Measurements from ENCODE around the gene PDZK1IP1. TPM values are rescaled to one million over a fixed set of nuclear protein-coding genes. Genes with fewer than 3 reads are reported as not detected.

The PDZK1IP1 gene, protein sequence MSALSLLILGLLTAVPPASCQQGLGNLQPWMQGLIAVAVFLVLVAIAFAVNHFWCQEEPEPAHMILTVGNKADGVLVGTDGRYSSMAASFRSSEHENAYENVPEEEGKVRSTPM
- 10 to 100 TPM; 34.8 to 62.1 (median 37.8) TPM for polyA plus RNA-seq (ENCODE audit: insufficient read length in 3 of 3)
- long read RNA-seq, donor 1, transcript PDZK1IP1-201 (4 exons, 846 nt), result major isoform, 14 of 17 reads
- long read RNA-seq, donor 1, partial matches to known transcripts, result 0 of 17 reads
- long read RNA-seq, donor 1, other reads (novel, unspliced or antisense), result 0 of 17 reads
- long read RNA-seq, donor 2, transcript PDZK1IP1-201 (4 exons, 846 nt), result major isoform, 11 of 12 reads
- long read RNA-seq, donor 2, partial matches to known transcripts, result 0 of 12 reads
- long read RNA-seq, donor 2, other reads (novel, unspliced or antisense), result 0 of 12 reads
- long read RNA-seq, donor 3, transcript PDZK1IP1-201 (4 exons, 846 nt), result major isoform, 41 of 47 reads
- long read RNA-seq, donor 3, partial matches to known transcripts, result 0 of 47 reads
- long read RNA-seq, donor 3, other reads (novel, unspliced or antisense), result 5 of 47 reads
- long read RNA-seq, donor 4, transcript PDZK1IP1-201 (4 exons, 846 nt), result major isoform, 23 of 25 reads
- long read RNA-seq, donor 4, partial matches to known transcripts, result 0 of 25 reads
- long read RNA-seq, donor 4, other reads (novel, unspliced or antisense), result 0 of 25 reads
- long read RNA-seq, donor 5, result 0 reads
- long read RNA-seq, donor 6, transcript PDZK1IP1-201 (4 exons, 846 nt), result major isoform, 24 of 27 reads
- long read RNA-seq, donor 6, partial matches to known transcripts, result 0 of 27 reads
- long read RNA-seq, donor 6, other reads (novel, unspliced or antisense), result 0 of 27 reads
- long read RNA-seq, donor 7, transcript PDZK1IP1-201 (4 exons, 846 nt), result major isoform, 20 of 23 reads
- long read RNA-seq, donor 7, partial matches to known transcripts, result 0 of 23 reads
- long read RNA-seq, donor 7, other reads (novel, unspliced or antisense), result 0 of 23 reads
- long read RNA-seq, donor 8, transcript PDZK1IP1-204 (2 exons, 787 nt), result minor isoform, 6 of 68 reads
- long read RNA-seq, donor 8, transcript PDZK1IP1-201 (4 exons, 846 nt), result major isoform, 49 of 68 reads
- long read RNA-seq, donor 8, partial matches to known transcripts, result 6 of 68 reads
- long read RNA-seq, donor 8, other reads (novel, unspliced or antisense), result 6 of 68 reads
- long read RNA-seq, donor 9, transcript PDZK1IP1-201 (4 exons, 846 nt), result major isoform, 9 of 9 reads
- long read RNA-seq, donor 9, partial matches to known transcripts, result 0 of 9 reads
- long read RNA-seq, donor 9, other reads (novel, unspliced or antisense), result 0 of 9 reads
- long read RNA-seq, donor 10, transcript PDZK1IP1-201 (4 exons, 846 nt), result major isoform, 16 of 25 reads
- long read RNA-seq, donor 10, partial matches to known transcripts, result 5 of 25 reads
- long read RNA-seq, donor 10, other reads (novel, unspliced or antisense), result 0 of 25 reads
- long read RNA-seq, donor 11, transcript PDZK1IP1-201 (4 exons, 846 nt), result major isoform, 19 of 21 reads
- long read RNA-seq, donor 11, partial matches to known transcripts, result 0 of 21 reads
- long read RNA-seq, donor 11, other reads (novel, unspliced or antisense), result 0 of 21 reads
- long read RNA-seq, donor 12, transcript PDZK1IP1-201 (4 exons, 846 nt), result major isoform, 9 of 11 reads
- long read RNA-seq, donor 12, partial matches to known transcripts, result 0 of 11 reads
- long read RNA-seq, donor 12, other reads (novel, unspliced or antisense), result 0 of 11 reads
- long read RNA-seq, donor 13, transcript PDZK1IP1-201 (4 exons, 846 nt), result major isoform, 15 of 17 reads
- long read RNA-seq, donor 13, partial matches to known transcripts, result 0 of 17 reads
- long read RNA-seq, donor 13, other reads (novel, unspliced or antisense), result 0 of 17 reads
- long read RNA-seq, donor 14, transcript PDZK1IP1-201 (4 exons, 846 nt), result major isoform, 19 of 21 reads
- long read RNA-seq, donor 14, partial matches to known transcripts, result 0 of 21 reads
- long read RNA-seq, donor 14, other reads (novel, unspliced or antisense), result 0 of 21 reads
- long read RNA-seq, donor 15, transcript PDZK1IP1-201 (4 exons, 846 nt), result major isoform, 5 of 8 reads
- long read RNA-seq, donor 15, partial matches to known transcripts, result 0 of 8 reads
- long read RNA-seq, donor 15, other reads (novel, unspliced or antisense), result 0 of 8 reads
- long read RNA-seq, donor 16, transcript PDZK1IP1-201 (4 exons, 846 nt), result major isoform, 51 of 59 reads
- long read RNA-seq, donor 16, partial matches to known transcripts, result 0 of 59 reads
- long read RNA-seq, donor 16, other reads (novel, unspliced or antisense), result 7 of 59 reads

DNA sequence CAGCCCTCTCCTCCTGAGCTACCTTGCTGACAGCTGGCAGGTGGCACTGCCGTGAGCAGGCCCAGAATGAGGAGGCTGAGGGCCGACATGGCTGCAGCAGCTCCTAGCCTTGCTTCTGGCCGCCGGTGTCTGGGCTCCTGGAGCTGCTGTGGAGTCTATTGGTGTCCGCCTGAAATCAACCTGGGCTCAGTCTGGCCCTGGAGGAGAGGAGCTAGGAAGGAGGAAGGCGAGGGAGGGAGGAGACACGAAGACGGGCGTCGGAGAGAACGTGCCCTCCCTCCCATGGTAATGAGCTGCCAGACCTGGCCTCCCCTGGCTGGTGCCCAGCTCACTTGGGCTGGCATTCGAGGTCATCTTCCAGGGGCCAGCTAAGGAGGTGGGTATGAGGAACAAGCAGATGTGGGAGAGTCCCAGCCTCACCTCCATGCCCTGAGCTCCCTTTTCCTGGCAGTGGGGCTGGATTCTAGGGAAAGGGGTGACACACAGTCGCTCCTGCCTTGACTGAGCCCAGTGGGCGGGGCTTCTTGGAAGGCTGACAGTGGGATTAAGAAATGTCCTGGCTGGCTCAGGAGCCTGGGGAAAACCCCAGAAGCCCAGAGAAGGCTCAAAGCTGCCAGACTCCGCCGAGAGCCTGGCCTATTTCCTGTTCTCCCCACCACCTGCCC lies at the start of gene PDZK1IP1:
Gene PDZK1IP1, minus strand, starts transcription at position 193 of the 665 bp plus-strand sequence. Its CDS starts 104 bp downstream, at position 89.
- DNase-seq (ENCODE audit: extremely low read depth in 1 of 11, low read depth in 9 of 11, low spot score in 4 of 11), result no peak

DNA sequence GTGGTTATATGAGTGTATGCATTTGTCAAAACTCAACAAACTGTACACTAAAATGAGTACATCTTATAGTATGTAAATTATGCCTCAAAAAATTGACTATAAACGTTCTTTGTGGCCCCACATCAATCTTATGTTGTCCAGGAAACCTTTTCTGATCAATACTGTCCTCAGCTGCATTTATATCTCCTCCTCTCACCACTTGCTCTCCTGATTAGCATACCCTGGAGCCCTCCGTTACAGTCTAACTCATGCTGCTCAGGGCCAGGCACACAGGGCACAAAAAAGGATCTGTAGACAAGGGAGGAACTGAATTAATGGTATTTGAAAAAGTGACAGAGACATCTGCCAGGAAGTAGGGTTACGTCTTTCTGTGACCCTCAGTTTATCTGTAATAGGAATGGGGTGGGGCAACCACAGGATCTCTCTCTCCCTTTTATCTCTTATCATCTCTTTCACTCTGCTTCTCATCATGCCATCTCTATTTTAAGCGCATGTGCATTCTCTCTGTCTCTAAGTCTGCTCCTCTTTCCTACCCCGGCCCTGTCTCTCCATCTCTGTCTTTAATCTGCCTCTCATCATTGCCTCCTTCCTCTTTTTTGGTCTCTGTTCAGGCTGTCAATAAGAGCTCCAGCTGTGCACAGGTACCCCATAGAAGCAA lies 49.2 kb upstream of the PDZK1IP1 start:
- no peak for DNase-seq (ENCODE audit: extremely low read depth in 1 of 11, low read depth in 9 of 11, low spot score in 4 of 11)

DNA sequence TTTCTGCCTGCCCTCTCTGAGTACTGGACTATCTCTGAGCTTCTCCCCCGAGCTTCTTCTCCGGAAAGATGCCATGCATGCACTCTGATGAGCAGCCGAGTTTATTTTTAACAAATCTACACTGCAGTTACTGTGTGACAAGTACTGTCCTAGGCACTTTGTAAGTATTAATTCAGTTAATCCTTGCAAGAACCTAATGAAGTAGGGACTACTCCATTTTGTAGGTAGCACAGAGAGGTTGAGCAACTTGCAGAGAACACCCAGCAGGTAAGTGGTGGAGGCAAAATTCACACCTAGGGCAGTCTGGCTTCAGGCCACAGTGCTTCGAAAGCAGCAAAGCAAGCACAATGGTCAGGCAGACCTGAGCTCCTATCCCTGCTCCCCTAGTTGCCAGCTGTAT lies 46.0 kb upstream of the PDZK1IP1 start:
- no peak for DNase-seq (ENCODE audit: extremely low read depth in 1 of 11, low read depth in 9 of 11, low spot score in 4 of 11)

DNA sequence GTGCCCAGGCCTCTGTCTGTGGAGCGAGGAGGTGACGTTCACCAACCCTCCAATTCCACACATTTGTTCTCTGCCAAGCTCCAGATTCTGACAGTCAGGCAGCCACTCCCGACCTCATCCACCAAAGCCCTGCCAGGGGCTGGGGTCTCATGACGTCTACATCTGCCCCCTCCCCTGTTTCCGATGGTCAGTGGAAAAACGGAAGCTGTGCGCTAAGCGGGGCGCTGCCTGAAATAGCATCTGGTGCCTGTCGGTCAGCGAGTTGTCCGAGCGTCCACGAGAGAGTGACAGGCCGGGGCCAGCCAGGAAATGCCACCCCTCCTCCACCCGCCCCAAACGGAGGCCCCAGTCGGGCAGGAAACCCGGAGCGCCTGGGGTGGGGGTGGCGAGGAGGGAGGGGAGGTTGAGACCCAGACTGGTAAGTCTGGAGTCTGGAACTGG lies 45.4 kb upstream of the PDZK1IP1 start:
- no peak for DNase-seq (ENCODE audit: extremely low read depth in 1 of 11, low read depth in 9 of 11, low spot score in 4 of 11)

DNA sequence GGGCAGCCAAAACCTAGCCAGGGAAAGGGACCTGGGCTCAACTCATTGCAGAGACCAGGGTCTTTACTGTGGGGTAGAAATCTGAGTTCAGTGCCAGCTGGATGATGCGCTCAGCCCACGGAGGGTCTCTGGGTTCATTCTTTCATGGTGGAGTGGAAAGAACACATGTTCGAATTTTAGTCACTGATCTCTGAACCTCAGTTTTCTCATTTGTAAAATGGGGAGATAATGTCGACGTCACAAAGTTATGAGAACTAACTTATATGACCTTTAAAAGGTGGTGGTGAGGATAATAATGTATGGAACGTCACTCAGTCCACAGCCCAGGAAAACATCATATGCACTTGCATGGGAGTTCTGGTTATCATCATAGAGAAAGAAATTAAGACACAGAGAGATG lies 43.4 kb upstream of the PDZK1IP1 start:
- DNase-seq (ENCODE audit: extremely low read depth in 1 of 11, low read depth in 9 of 11, low spot score in 4 of 11), result no peak

DNA sequence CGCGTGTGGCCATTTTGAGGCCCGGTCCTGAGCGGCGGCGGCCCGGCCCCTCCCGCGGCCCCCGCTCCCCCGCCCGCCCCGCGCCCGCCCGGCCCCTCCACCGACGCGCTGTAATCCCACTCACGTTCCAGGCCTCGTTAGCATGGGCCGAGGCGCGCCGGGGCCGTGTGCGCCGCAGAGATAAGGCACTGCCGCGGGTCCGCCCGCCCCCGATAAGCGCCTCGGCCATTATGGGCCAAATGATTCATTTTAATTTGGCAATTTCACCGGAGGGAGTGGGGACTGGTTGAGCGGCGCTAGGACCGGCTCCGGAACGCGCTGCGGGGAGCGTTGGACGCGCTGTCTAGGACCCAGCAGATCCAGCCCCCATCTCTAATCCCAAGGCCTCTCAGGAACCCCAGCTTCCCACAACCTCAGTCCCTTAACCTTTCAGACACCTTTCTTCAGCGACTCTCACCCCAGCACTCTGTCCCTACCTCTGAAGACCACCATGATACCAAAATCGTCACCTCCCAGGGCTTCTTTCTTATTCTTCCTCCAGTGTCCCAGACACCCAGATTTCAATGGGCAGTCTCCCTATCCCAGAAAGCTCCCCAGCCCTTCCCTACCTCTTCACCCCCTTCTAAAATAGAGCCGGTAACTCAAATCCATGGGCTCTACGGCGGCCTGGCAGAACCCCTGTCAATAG lies 42.5 kb upstream of the PDZK1IP1 start, which contains the start of gene TAL1:
Gene TAL1, minus strand, starts transcription at position 39 of the 688 bp plus-strand sequence. CDS start 6,337 bp downstream, outside the sequence.
- DNase-seq (ENCODE audit: extremely low read depth in 1 of 11, low read depth in 9 of 11, low spot score in 4 of 11), result no peak

DNA sequence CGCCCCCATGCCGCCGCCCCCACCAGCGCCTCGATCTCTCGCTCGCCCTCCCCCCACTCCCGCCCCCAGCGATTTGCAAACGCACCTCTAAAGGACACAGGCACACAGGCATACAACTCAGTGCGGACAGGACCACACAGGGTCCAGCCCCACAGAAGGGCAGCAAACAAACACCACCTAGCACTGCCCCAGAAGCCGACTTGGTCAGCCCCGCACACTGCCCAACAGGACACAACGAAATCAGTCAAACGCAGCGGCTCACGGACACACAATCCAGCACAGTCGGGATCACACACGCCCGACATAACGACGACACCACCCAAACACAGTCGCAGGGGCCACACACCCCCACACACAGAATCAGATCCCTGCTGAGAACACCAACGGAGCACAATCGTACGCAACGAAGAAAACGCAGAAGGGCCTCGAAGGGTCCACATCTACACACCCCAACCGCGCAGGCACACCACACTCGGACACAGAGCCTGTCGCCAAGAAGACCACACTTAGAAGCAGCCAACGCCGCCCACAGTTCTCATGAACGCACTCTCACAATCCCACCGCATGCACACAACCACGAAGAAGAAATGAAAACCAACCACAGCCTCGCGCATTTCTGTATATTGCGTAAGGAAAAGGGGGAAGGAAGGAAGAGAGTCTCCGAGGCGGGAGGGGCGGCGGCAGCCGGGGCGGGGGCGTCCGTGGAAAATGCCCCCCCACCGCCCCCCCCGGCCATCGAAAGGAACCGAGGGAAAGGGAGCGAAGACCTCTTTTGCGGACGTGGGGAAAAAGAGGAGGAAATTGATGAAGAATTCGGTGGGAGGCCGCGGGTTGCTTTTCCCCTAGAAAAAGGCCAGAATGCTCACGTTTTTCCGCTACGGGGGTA lies 41.7 kb upstream of the PDZK1IP1 start:
- DNase-seq (ENCODE audit: extremely low read depth in 1 of 11, low read depth in 9 of 11, low spot score in 4 of 11), result no peak

DNA sequence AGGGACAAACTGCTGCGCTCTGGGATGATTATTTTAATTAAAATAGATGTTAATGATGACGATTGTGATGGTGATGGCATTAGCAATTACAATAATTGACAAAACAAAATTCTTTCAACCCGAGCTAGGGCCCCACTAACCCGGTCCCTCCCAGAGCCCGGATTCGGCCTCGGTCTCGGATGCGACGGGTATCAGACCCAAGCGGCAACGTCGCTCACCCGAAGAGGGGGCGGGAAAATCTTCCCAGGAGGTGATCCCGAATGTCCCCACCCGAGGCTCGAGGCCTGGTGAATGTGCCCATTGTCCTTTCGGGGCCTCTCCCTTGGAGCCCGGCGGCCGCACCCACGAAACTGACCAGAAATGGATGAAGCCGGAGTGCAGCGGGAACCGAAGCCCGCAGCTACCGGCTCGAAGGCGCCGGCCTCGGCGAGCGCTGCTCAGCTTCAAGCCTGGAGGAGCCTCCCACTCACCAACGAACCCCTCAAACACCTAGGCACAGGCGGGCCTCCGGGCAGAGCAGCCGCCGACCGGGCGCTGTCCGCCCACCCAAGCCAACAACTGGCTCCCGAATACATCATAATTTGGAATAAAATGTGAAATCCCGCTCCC lies 41.0 kb upstream of the PDZK1IP1 start:
- no peak for DNase-seq (ENCODE audit: extremely low read depth in 1 of 11, low read depth in 9 of 11, low spot score in 4 of 11)

DNA sequence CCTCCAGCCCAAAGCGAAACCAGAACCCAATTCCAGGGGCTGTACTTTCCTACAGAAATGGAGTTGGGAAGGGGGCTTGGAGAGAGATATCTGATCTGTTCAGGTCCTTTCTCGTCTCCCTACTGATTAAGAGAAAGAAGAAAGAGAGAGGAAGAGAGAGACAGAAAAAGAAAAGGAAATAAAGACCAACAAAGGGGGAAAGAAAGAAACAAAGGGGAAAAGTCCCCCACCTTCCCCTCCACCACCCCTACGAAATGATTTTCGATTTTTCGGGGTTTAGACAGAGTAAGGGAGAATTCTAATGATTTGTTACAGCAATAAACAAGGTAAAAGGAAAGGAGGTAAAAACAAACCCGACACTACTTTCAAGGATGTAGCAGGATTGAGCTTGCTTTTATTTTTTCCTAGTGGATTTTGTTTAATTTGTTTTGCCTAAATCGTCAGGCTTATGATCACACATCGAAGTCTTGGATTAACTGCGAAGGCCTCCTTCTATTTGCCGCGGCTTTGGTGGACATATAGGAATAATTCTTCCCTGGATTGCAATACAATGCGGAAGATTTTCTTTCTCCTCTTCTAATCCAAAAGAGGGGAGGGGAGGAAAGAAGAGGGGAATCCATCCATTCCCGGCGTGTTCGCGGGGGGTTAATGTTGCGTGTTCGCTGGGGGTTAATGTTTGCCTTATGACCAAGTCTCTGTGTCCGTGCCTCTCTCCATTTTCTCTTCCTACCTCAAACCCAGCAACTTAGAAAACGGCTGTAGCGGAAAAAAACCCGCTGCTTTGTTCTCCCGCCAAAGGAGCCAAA lies 40.3 kb upstream of the PDZK1IP1 start:
- DNase-seq (ENCODE audit: extremely low read depth in 1 of 11, low read depth in 9 of 11, low spot score in 4 of 11), result no peak

DNA sequence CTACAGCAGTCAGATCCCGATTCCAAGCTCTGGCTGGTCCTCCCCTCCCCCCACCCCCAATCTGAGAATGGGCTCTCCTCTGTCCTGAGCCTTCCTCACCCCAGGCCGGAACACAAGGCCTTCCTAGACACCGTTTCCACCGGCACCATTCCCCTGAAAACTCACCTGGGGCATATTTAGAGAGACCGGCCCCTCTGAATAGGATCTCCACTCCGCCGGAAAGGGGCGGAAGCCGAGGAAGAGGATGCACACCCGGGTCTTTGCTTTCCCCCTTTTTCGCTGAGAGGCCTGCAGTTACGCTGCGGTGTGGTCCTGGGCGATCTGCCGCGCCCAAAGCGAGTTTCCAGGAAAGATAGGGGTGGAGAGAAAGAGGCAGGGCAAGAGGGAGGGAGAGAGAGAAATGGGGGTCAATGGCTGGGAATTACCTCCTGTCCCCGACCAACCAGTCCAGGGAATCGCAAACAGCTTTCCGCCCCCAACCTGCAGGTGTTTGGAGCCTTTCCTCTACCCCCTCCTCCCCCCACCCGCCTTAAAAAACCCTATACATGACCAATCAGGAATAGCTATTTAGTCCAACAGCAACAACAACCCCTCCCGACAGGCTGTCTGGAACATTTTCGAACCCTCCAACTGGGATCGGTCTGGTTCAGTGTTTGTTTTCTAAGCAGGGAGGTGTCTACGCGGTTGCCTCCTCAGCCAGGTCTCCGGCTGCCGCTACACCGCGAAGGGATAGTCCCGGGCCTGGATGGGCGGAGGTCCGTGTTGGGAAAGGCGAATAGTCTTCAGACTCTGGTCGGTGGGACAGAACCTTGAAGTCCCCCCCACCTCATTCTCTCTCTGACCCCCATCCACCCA lies 39.4 kb upstream of the PDZK1IP1 start:
- DNase-seq (ENCODE audit: extremely low read depth in 1 of 11, low read depth in 9 of 11, low spot score in 4 of 11), result no peak

DNA sequence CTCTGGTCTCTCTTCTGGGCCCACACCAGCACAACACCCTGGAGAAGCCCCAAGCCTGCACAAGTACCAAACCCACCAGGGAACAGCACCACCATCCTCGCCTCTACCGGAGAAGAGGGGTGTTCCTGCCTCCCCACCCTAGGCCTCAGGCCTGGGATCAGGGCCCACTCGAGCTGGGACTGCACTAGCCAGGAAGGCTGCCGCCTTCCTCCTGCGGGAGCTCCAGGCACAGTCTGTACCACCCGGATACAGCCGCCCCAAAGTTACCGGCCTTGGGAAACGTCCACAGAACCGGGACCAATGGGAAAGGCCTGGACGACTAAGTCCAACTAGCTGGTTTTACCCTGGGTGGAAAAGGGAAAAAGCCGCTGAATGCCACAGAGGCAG lies 38.8 kb upstream of the PDZK1IP1 start:
- DNase-seq (ENCODE audit: extremely low read depth in 1 of 11, low read depth in 9 of 11, low spot score in 4 of 11), result no peak
